Keratinocyte (primary cell): ENCODE data around the gene NFATC1.

Experiments used
- CTCF ChIP-seq, 3 experiments: IDR thresholded peaks in 1 of 3; conservative IDR thresholded peaks in 1 of 3; optimal IDR thresholded peaks in 1 of 3; 2 replicates in 2 of 3; 3 replicates in 1 of 3; pipeline versions ENCODE3 to v1.5.1; 2011; ENCODE audit warnings: low read length in 3 of 3, mild to moderate bottlenecking in 3 of 3, moderate library complexity in 2 of 3, control low read depth in 1 of 3, inconsistent platforms in 1 of 3; ENCODE audit not compliant: insufficient read depth in 2 of 3; ENCODE audit errors: extremely low read depth in 1 of 3
- EZH2 ChIP-seq: IDR thresholded peaks from one replicate; pipeline ENCODE4 v1.6.1; 2012; ENCODE audit warnings: inconsistent platforms, mild to moderate bottlenecking, low read length, moderate library complexity

- no peak for TF ChIP-seq CTCF (optimal IDR thresholded peaks at IDR 0.05 in 1 of 3, IDR thresholded peaks at IDR 0.05 in 1 of 3, conservative IDR thresholded peaks at IDR 0.05 in 1 of 3; ENCODE audit: extremely low read depth in 1 of 3, insufficient read depth in 2 of 3, low read length in 3 of 3)
- no peak for TF ChIP-seq EZH2
These were observed 114.4 kb downstream of the NFATC1 start for GRCh38 chr18:79510046-79510685.
